ENCODE results near the gene CLIC1.

The CLIC1 gene

GRCh38 chr6:31702819-31703716 is 33.3 kb downstream of the CLIC1 start, which contains the start of gene ABHD16A:
Gene ABHD16A (minus strand): TSS chr6:31703324. CDS start chr6:31703281, 43 bp downstream.
- DNase-seq (ENCODE audit: insufficient read length, low spot score) (peak; percentile 98), FAIRE-seq (no peak)
- TF ChIP-seq CTCF (IDR thresholded peaks at IDR 0.05; ENCODE audit: insufficient read depth, missing control alignments), result no peak

GRCh38 chr6:31702405-31702818 is 33.9 kb downstream of the CLIC1 start:
- no peak for DNase-seq (ENCODE audit: insufficient read length, low spot score)
- TF ChIP-seq CTCF (IDR thresholded peaks at IDR 0.05; ENCODE audit: insufficient read depth, missing control alignments), result no peak
- FAIRE-seq, result no peak

GRCh38 chr6:31701666-31702404 is 34.5 kb downstream of the CLIC1 start:
- no peak for FAIRE-seq
- no peak for DNase-seq (ENCODE audit: insufficient read length, low spot score)
- TF ChIP-seq CTCF (IDR thresholded peaks at IDR 0.05; ENCODE audit: insufficient read depth, missing control alignments), result no peak

- TF ChIP-seq CTCF (IDR thresholded peaks at IDR 0.05; ENCODE audit: insufficient read depth, missing control alignments), result no peak
- DNase-seq (ENCODE audit: insufficient read length, low spot score) (no peak), FAIRE-seq (no peak)
These were observed 35.5 kb downstream of the CLIC1 start for GRCh38 chr6:31700740-31701401.

- TF ChIP-seq CTCF (IDR thresholded peaks at IDR 0.05; ENCODE audit: insufficient read depth, missing control alignments), result no peak
- FAIRE-seq, result no peak
- no peak for DNase-seq (ENCODE audit: insufficient read length, low spot score)
These were observed 38.8 kb downstream of the CLIC1 start for GRCh38 chr6:31697555-31697954.

GRCh38 chr6:31693535-31693934 is 42.8 kb downstream of the CLIC1 start:
- no peak for TF ChIP-seq CTCF (IDR thresholded peaks at IDR 0.05; ENCODE audit: insufficient read depth, missing control alignments)
- no peak for FAIRE-seq
- DNase-seq (ENCODE audit: insufficient read length, low spot score), result no peak
